GM21528 (cell line): Measurements from ENCODE around the gene PIAS2.
A peak's percentile ranks its signal among the peaks of the same experiment; 100 is the strongest.
"Not testable (repeated sequence)": the region's sequence is repeated elsewhere in the genome, so short reads cannot be mapped to it uniquely, and the experiment has no call there.

Experiments used
- ATAC-seq: cut with Tn5 transposase; IDR thresholded peaks from one replicate; pipeline ENCODE4 v1.9.1; 2021; ENCODE audit warnings: mild to moderate bottlenecking, moderate library complexity; ENCODE audit not compliant: unreplicated experiment, low FRiP score

The PIAS2 gene, protein sequence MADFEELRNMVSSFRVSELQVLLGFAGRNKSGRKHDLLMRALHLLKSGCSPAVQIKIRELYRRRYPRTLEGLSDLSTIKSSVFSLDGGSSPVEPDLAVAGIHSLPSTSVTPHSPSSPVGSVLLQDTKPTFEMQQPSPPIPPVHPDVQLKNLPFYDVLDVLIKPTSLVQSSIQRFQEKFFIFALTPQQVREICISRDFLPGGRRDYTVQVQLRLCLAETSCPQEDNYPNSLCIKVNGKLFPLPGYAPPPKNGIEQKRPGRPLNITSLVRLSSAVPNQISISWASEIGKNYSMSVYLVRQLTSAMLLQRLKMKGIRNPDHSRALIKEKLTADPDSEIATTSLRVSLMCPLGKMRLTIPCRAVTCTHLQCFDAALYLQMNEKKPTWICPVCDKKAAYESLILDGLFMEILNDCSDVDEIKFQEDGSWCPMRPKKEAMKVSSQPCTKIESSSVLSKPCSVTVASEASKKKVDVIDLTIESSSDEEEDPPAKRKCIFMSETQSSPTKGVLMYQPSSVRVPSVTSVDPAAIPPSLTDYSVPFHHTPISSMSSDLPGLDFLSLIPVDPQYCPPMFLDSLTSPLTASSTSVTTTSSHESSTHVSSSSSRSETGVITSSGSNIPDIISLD

DNA sequence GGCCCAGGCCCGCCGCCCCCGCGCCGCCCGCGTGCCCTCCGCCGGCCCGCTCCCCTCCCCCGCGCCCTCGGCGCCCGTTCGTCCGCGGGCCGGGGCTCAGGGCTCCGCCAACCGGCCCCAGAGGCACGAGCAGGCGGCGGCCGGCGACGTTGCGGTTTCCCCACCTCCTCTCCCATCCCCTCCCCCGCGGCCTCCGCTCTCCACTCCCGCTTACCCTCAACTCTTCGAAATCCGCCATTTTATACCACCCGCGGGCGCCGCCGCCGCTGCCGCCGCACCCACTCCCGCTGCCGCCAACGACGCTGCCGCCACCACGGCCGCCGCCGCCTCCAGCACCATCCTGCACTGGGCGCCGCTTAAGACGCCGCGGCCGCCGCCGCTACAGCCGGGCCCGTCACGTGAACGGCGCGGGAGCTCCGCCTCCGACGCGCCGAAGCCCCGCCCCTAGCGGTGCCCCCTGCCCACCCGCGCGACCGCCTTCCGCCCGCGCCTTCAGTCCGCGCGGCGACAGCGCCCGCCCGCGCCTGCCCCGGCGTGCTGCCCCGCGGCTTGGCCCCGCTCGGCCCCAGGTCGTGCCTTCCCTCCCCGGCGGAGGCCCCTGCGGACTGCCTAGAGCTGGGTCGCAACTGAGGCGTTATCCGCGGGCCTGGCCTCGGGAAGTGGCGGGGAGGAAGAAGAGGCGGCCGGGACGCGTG lies at the start of gene PIAS2, which contains the start of gene KATNAL2:
PIAS2 (minus strand) TSS at position 400 of the 695 bp plus-strand sequence; CDS start at position 238, 162 bp downstream.
KATNAL2 (plus strand) TSS at position 495 of the 695 bp plus-strand sequence. CDS start 29,271 bp downstream, outside the sequence.
- ATAC-seq: peak; percentile 86

DNA sequence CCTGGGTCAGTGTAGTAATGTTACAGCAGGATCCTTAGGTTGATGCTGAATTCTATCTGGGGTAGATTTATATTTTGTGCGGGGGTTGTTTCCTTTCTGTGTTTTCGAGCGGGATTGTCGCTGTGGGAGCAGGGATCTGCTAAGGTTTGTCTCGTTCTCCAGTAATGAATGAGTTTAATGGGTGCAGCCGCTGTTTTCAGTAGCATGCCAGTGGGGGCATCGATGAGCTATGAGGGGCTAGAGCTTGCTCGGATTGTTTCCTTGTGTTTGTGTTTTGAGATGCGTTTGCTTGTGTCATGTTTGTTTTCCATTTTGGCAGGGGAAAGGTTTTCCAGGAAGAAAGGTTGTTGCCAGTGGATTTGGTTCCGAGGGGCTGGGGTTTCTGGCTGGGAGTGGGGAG lies 49.0 kb upstream of the PIAS2 start:
- ATAC-seq: not testable (repeated sequence)

DNA sequence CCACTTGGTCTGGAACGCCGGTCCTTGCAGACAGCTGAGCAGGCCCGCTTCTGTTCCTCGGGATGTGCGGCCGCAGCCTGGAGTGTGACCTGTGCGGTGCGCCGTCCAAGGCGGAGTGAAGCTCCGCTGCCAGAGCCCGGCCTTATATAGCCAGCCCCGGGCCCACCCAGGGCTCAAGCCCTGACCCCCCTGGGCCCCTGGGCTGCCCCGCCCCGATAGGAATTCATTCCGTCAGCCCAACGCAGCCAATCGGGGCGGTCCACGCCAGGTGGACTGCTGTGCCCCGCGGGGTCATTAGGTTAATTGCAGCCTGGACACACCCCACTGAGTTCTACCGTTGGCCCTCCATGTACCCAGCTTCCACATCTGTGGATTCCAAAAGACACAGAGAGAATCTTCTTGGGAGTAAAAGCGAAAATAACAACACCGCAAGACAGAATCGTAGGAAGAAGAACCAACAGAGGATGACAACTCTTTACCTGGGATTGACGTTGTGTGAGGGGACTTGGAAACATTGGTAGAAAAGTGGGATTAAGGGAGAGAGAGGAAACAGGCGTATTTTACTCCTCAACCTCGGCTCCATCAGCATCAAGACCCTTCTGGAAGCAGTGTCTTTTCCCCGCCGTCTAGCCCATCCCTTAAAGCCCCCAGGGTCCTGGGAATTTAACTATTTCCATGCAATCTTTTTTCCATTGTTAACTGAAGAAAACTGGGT lies 47.4 kb upstream of the PIAS2 start:
- not testable (repeated sequence) for ATAC-seq

DNA sequence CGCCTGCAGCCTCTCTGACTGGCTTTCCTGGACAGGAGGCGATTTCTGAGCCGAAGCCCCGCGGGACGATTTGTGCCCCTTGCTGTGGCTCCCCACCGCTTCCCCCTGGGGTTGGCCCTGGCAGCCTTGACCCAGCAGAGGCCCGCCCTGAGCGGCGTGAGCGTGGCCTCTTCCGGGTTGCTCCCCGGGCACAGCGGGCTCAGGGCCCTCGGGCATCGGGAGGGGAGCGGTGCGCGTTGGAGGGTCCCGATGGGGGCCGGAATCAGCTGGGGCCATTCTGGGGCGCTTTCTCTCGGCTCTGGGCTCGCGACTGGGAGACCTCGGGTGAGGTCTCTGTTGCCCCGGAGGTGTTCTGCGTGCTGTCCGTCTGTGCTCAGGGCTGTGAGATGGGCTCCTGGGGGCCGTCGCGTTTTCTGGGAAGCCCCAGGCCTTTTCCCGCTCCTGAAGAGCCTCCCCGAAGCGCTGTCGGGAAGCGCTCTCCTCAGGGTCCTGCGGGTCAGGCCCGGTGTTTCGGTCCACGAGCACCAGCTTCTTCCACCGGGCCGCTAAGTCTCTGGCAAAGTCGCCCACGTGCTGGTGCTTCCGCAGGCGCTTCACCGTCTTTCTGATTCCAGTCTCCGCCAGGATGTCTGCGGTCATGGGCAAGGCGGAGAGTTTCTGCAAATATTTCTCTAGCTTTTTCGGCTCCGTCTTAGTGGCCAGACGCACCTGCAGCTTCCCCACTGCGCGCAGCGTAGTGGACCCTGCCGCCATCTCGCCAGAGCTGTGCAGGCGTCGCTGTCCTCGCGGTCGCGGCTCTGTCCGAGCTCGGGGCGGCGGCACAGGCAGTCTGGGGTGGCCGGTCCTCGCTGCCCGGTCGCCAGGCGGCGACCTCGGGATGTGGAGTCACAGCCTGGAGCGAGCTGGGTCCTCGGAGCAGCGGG lies 46.6 kb upstream of the PIAS2 start:
- not testable (repeated sequence) for ATAC-seq

DNA sequence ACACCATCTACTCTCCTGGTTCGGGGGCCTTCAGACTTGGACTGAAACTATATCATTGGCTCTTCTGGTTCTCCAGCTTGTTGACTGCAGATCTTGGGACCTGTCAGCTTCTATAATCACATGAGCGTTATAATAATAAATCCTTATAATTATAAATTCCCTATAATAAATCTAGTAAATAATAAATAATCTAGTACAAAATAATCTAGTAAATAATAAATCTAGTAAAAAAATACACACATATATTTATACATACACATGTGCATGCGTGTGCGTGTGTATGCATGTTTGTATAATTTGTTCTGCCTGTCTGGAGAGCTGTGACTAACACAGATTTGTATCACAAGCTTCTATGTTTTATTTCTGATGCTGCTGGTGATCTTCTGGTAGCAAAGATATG lies 40.9 kb upstream of the PIAS2 start:
- no peak for ATAC-seq

DNA sequence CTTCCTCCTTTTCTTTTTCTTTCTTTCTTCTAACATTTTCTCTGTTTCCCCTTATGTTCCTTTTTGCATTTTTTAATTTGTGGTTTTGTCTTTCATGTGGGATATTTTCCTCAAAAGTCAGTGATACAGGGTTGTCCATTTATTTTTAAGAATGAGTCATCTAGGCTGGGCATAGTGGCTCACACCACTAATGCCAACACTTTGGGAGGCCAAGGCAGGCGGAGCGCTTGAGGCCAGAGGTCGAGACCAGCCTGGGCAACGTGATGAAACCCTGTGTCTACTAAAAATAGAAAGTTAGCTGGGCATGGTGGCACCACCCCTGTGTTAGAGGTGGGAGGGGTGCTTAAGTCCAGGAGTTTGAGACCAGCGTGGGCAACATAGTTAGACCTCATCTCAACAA lies 35.9 kb upstream of the PIAS2 start:
- ATAC-seq: no peak

DNA sequence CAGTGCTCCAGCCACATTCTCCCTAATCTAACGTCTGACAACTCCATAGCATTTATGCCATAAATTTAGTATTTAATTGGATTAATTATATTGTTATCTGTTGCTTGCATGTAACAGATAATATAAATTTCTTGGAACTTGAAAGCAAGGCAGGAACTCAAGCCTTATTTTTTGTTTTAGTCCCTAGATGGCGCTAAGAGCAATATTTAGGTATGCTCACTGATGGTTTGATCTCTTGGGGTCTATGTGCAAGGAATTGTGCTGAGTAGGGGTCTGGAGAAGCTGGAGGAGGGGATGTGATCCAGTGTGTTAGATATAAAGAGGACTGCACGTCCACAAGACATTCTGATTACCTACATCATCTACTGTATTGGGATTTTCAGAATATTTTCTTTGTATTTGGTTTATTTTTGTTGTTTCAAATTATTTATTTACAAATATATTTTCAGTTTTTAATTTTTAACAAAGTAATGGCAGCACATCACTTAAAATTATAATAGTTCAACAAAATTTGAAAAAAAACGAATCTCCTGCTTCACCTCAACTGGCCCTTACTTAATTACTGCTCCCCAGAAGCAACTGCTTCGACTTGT lies 32.9 kb upstream of the PIAS2 start:
- ATAC-seq: no peak

DNA sequence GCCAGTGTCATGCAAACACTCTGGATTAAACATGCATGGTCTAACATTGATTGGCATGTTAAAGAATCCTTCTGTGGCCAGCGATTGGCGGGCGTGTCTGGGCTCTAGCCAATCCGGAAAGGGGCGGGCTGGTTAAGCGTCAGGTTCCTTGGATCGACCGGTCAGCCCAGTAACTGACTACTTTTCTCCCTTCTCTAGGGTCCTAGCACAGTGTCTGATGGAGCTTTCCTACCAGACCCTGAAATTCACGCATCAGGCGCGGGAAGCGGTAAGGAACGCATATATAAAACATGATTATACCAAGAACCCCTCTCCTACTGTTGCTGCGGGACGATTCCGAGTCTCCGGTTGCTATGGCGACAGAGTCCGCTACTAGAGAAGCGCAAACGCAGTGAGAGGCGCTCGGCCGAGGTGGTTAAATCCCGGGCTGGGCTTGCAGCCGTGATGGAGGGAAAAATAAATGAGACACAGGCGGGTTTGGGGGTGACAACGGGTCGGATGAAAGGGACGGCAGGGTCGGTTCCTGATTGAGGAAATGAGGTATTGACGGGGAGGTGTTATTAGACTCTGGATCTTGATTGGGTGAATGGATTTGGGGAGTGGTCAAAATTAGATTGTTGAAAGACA lies 29.5 kb upstream of the PIAS2 start:
- peak; percentile 99 for ATAC-seq

DNA sequence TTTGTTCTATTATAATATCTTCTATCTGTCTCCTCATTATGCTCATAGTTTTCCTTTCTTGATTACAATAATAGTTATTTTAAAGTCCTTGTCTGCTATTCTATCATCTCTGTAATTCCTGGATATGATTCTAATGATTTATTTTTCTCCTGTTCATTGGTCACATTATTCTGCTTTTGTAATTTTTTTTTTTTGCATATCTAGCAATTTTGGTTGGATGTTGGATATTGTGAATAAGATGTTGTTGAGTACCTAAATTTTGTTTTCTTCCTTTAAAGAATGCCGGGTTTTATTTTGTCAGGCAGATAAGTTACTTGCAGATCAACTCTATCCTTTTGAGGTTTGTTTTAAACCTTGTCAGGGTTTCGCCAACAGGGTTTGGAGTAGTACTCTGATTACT lies 25.3 kb upstream of the PIAS2 start:
- ATAC-seq: no peak

DNA sequence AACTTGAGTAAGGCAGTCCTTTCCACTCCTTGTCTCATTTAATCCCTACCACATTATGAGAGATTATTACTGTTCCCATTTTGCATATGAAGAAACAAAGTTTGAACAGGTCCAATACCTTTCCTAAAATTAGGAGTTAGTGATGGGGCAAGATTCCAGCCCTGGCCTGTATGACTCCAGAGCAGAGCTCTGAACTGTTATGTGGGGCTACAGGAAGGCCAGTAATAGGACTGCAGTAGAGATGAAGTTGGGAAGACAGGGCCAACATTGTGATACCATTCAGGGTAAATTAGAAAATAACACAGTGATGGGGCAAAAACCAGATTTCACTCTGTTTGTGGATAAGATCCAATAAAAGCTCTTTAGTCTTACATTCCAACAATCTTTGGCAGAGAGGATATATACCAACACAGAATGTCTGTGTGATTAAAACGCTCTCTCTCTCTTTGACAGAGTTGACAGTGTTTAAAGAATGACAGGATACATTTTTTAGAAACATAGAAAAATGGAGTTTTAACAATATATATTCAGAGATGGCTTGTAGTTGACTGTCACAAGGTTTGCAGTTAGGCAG lies 22.8 kb upstream of the PIAS2 start:
- no peak for ATAC-seq

DNA sequence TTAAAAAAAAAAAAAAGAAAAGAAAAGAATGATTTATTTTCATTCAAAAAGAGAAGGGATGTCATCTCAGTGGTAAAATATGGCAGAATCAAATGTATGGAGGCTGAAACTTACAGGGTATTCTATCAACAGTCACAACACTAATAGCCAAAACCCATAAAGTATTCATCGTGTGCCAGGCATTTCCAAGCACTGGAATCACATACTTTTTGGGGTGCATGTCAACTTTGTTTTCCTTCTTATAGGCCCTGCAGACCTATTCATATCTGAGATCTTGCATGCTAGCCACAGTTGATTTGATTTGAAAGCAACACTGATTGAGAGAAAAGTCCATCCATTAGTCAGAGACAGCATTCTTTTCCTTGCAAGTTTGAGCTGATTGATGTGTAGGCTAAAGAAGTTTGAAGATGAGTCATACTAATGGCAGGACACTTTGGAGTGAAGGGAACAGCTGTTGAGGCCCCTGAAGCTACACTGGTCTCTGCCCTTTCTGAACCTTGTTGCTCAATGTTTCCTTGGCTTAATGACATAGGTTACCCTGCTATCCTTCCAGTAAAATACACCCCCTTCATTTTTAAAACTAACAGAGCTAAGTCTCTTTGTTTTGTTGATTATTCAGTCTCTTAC lies 22.1 kb upstream of the PIAS2 start:
- ATAC-seq: no peak

DNA sequence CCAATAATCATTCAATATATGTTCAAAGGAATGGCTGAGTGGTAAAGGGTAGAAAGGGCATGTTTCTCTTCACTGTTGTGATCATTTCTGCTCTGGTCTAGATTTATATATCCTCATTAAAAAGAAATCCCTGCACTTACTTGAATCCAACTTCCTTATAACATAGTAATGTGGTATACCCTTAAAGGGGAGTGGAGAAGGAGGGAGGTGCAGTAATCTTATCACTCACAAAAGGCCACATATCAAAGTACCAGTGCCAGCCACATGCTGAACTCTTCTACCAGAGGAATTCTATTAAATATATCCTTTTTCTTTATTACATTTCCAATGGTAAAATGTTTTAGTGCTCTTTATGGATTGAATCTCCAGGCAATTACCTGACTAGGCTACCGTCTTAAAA lies 3.3 kb upstream of the PIAS2 start:
- ATAC-seq: no peak

DNA sequence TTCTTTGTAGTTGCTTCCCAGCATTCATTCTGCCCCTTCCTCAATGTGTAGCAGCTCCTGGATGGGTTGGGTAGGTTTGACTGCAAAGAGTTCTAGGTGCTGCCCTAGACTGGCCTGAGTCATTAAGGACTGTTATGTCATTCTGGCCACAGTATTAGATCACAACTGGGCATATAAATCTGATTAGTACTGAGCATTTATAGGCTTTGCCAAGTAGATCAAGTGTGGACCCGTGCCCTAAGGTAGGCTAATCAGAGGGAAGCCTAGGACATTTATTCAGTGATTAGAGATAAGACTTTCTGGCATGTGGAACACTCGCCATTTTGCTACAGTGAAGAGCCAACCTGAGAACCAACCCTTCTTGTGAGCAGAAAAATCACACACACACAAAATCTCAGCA lies 2.8 kb upstream of the PIAS2 start:
- no peak for ATAC-seq

DNA sequence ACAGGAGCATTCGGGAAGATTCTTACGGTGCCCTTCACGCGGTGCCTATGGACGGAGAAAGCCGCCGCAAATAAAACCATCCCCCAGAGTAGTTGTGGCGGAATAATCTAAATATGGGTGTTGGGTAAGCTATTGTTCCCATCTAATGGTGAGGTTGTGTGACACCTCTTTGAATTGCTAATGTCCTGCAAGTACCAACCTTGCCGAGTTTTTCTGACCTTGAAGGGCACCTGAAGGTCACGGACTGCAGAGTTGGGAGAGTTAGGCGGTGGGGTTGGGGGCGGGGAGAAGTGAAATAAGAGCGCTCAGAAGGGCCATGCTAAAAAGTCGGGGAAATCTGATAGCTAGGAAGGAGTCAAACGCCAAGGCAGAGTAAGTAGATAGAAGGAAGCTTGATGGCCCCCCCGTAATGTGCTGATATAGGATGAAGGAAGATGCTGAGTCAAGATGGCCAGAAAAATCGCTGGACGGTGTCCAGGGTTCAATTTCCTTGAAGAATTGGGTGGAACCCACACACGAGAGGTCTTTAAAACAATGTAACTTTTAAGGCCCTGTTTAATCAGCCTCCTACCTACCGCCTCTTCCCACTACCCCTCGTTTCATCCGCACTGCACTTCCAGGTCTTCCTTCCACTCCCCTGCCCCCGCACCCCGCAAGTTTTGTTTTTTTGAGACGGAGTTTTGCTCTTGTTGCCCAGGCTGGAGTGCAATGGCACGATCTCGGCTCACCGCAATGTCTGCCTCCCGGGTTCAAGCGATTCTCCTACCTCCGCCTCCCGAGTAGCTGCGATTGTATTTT lies 695 bp upstream of the PIAS2 start:
- ATAC-seq: peak; percentile 27

DNA sequence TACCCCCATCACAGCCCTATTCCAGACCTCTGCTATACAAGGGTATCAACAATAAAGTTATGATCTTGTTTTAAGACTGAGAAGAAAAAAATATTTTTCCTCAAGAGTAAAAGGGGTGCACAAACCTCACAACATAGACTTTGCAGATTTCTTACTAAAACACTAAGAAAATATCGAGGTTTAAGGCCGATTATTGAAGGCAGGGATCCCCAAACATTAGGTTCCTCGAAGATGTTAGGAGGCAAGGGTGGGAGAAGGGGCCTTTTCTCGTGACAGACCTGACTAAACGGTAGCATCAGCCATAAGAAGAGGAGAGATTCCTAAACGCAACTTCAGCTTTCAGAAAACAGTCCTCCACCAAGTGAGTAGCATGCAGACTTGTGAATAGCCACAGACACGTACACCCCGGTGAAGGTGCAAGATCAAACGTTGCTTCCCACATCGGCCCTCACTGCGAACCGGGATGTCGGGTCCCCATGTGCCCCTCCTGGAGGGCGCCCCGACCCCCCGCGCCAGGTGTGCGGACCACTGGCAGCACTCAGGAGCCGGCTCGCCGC lies 678 bp downstream of the PIAS2 start:
- peak; percentile 34 for ATAC-seq

DNA sequence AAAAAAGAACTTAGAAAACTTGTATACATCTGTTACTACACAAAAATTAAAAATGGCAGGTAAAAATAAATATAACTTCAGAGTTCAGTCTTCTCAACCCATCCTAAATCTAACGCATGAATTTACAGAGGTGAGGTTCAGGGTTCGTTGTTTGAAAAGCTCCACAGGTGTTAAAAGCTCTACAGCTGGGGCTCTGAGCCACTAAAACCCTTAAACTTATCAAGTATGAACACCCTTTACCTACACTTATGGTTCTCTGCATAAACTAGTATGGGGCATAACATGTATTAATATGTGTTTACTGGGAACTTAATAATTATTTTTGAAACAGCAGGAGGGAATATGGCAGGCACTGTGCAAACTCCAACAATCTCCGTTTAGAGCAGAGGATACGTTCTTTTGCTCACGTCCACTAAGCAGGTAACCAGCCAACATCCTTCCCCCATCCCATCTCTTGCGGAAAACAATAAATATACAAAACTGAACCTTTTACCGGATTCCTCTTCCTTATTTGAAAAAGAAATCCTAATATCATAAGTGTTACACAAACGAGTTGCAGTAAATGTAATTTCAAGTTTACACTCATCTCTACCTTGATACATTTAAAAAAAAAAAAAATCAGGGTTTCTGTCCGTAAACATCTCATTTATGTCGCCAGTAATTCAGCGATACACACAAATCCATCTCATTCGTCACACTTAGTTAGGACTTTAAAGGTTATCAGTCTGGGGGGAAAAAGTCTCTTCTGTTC lies 1.3 kb downstream of the PIAS2 start:
- no peak for ATAC-seq
